IMR-90 (cell line): ENCODE data around the gene CNTN5. TPM values are rescaled to one million over a fixed set of nuclear protein-coding genes. Genes with fewer than 3 reads are reported as not detected.
A peak's percentile ranks its signal among the peaks of the same experiment; 100 is the strongest.

Experiments used
- ATAC-seq: fragments of 200-7000 bp; cut with Tn5 transposase; 2 replicates; pipeline ENCODE4 v1.9.1; 2020; ENCODE audit warnings: low read depth, mild to moderate bottlenecking, moderate library complexity
- BruUV-seq: library from RNA; stranded (reverse); fragments of 400-500 nt; replicated peaks from 2 replicates; lab custom pipeline; 2021; lab: Mats Ljungman, UMichigan
- CTCF ChIA-PET: fragments of 300-600 bp; formaldehyde crosslinking; extraction: SDS; loops from one replicate; lab custom pipeline; 2021; ENCODE audit warnings: antibody characterized with exemption; lab: Yijun Ruan, JAX
- POLR2A ChIA-PET: fragments of 300-600 bp; sonication (Branson Sonifier 250); formaldehyde crosslinking; loops from one replicate; lab custom pipeline; 2022; ENCODE audit warnings: antibody characterized with exemption; ENCODE audit not compliant: unreplicated experiment; lab: Charles Lee
- DNase-seq: peaks from one replicate; pipeline ENCODE4 v3.0.0; 2013
- H2AFZ ChIP-seq: replicated peaks from 2 replicates; pipeline ENCODE3; 2013; ENCODE audit warnings: low read length, mild to moderate bottlenecking; ENCODE audit not compliant: poor library complexity
- H2AK5ac ChIP-seq: 2 replicates; pipeline ENCODE4 v1.6.1; 2013; ENCODE audit warnings: low read depth, low read length, inconsistent platforms
- H2AK9ac ChIP-seq: replicated peaks from 2 replicates; pipeline ENCODE3; 2013; ENCODE audit warnings: mild to moderate bottlenecking, low read depth, low read length, moderate library complexity; ENCODE audit not compliant: poor library complexity
- H2BK120ac ChIP-seq: 2 replicates; pipeline ENCODE4 v1.6.1; 2013; ENCODE audit warnings: low read depth, low read length, inconsistent platforms
- H2BK15ac ChIP-seq: 3 replicates; pipeline ENCODE4 v1.6.1; 2013; ENCODE audit warnings: low read depth, low read length, inconsistent platforms
- H2BK20ac ChIP-seq: 2 replicates; pipeline ENCODE4 v1.6.1; 2013; ENCODE audit warnings: low read depth, mild to moderate bottlenecking, inconsistent platforms, low read length, moderate library complexity
- H2BK5ac ChIP-seq: 2 replicates; pipeline ENCODE4 v1.6.1; 2013; ENCODE audit warnings: mild to moderate bottlenecking, low read depth, low read length, inconsistent platforms; ENCODE audit not compliant: poor library complexity, severe bottlenecking
- H3K14ac ChIP-seq: replicated peaks from 2 replicates; pipeline ENCODE4 v1.6.1; 2013; ENCODE audit warnings: low read depth, low read length, inconsistent platforms
- H3K18ac ChIP-seq: 2 replicates; pipeline ENCODE4 v1.6.1; 2013; ENCODE audit warnings: low read depth, low read length, control low read depth
- H3K23ac ChIP-seq: 2 replicates; pipeline ENCODE4 v1.6.1; 2013; ENCODE audit warnings: low read depth, low read length, inconsistent platforms
- H3K27ac ChIP-seq: 2 replicates; pipeline ENCODE4 v1.5.1; 2013; ENCODE audit warnings: mild to moderate bottlenecking, control low read depth, low read length; ENCODE audit not compliant: insufficient read depth
- H3K27me3 ChIP-seq: 2 replicates; pipeline ENCODE4 v1.6.1; 2013; ENCODE audit warnings: low read length; ENCODE audit not compliant: control insufficient read depth, insufficient read depth
- H3K36me3 ChIP-seq: 2 replicates; pipeline ENCODE4 v1.6.1; 2013; ENCODE audit warnings: low read length, mixed read lengths; ENCODE audit not compliant: control insufficient read depth, insufficient read depth
- H3K4ac ChIP-seq: 2 replicates; pipeline ENCODE4 v1.6.1; 2013; ENCODE audit warnings: low read depth, low read length, inconsistent platforms
- H3K4me1 ChIP-seq: 2 replicates; pipeline ENCODE4 v1.6.1; 2013; ENCODE audit warnings: low read length, mixed read lengths; ENCODE audit not compliant: control insufficient read depth, insufficient read depth
- H3K4me2 ChIP-seq: 2 replicates; pipeline ENCODE4 v1.6.1; 2013; ENCODE audit warnings: low read depth, mild to moderate bottlenecking, control low read depth, low read length, moderate library complexity
- H3K4me3 ChIP-seq: 2 replicates; pipeline ENCODE4 v1.5.1; 2013; ENCODE audit warnings: low read depth, mild to moderate bottlenecking, control low read depth, low read length, moderate library complexity; ENCODE audit not compliant: insufficient read depth
- H3K56ac ChIP-seq: 2 replicates; pipeline ENCODE4 v1.6.1; 2013; ENCODE audit warnings: low read length, inconsistent platforms; ENCODE audit not compliant: insufficient read depth; ENCODE audit errors: extremely low read depth
- H3K79me1 ChIP-seq, 2 experiments: 2 replicates each; pipeline ENCODE4 v1.6.1; 2013; ENCODE audit warnings: low read length in 2 of 2, inconsistent platforms in 1 of 2, low read depth in 1 of 2
- H3K9ac ChIP-seq: 2 replicates; pipeline ENCODE4 v1.6.1; 2013; ENCODE audit warnings: low read depth, low read length, control low read depth
- H3K9me1 ChIP-seq: 2 replicates; pipeline ENCODE4 v1.6.1; 2013; ENCODE audit warnings: low read length, inconsistent platforms; ENCODE audit not compliant: insufficient read depth
- H3K9me3 ChIP-seq: 2 replicates; pipeline ENCODE4 v1.6.1; 2013; ENCODE audit warnings: low read length; ENCODE audit not compliant: control insufficient read depth, insufficient read depth
- H4K20me1 ChIP-seq: 2 replicates; pipeline ENCODE4 v1.6.1; 2013; ENCODE audit warnings: low read length, inconsistent platforms; ENCODE audit not compliant: insufficient read depth
- H4K5ac ChIP-seq: 2 replicates; pipeline ENCODE4 v1.6.1; 2013; ENCODE audit warnings: mild to moderate bottlenecking, low read depth, low read length, control low read depth
- H4K8ac ChIP-seq, 2 experiments: 2 replicates each; pipeline ENCODE4 v1.6.1; 2013; ENCODE audit warnings: low read depth in 2 of 2, low read length in 2 of 2, control low read depth in 1 of 2, inconsistent platforms in 1 of 2
- H4K91ac ChIP-seq: 2 replicates; pipeline ENCODE4 v1.6.1; 2013; ENCODE audit warnings: low read depth, low read length, inconsistent platforms; ENCODE audit not compliant: insufficient read depth
- CHD1 ChIP-seq: IDR thresholded peaks from 2 replicates; pipeline ENCODE4 v1.6.1; 2012; ENCODE audit warnings: low read depth, low read length, improper control_type of control experiment
- RFX5 ChIP-seq: IDR thresholded peaks from 2 replicates; pipeline ENCODE4 v1.8.0; 2012; ENCODE audit warnings: low read depth, mild to moderate bottlenecking, low read length, moderate library complexity
- WGBS, 2 experiments: methylation state at CpG; one replicate each; pipeline versions ENCODE4 v1.1.5 to v1.1.7; 2013; ENCODE audit warnings: missing lambda C conversion rate in 2 of 2; ENCODE audit not compliant: insufficient read length in 1 of 2; ENCODE audit errors: extremely low coverage in 2 of 2; 5-methylcytosine and 5-hydroxymethylcytosine counted together
- dilution Hi-C: fragments of 300-500 bp; cut with HindIII; formaldehyde crosslinking; loops from one replicate; pipeline ENCODE4 v1.14.3; 2018; ENCODE audit warnings: low sequenced_read_pairs; ENCODE audit not compliant: unreplicated experiment
- in situ Hi-C: fragments of 300-500 bp; cut with MboI; formaldehyde crosslinking; loops from 3 replicates; pipeline ENCODE4 v1.14.3; 2019; ENCODE audit warnings: low sequenced_read_pairs, inconsistent platforms, mixed read lengths
- intact Hi-C: fragments of 100-400 bp; cut with micrococcal nuclease; formaldehyde crosslinking; loops from 2 replicates; pipeline ENCODE4 v1.10.0; 2022
- polyA plus RNA-seq, 3 experiments: library from polyadenylated mRNA; depleted of rRNA; stranded (reverse); fragments of >200 nt; gene quantifications; 2 replicates each; pipeline ENCODE4 v1.2.3, GENCODE V29; 2012; ENCODE audit warnings: low replicate concordance in 1 of 3
- total RNA-seq: library from RNA; depleted of rRNA; stranded (reverse); fragments of >200 nt; gene quantifications from 2 replicates; pipeline ENCODE4 v1.2.3, GENCODE V29; 2012

Gene CNTN5
- total and polyA plus RNA-seq, 2 of the 4 experiments (the other 2 are of a cell fraction), result not detected

- Histone ChIP-seq H2BK120ac (no peak overlapping the region), H2BK5ac (no peak overlapping the region), H3K4me2 (no peak overlapping the region), H2AFZ (no peak overlapping the region), H3K56ac (no peak overlapping the region), H3K14ac (no peak overlapping the region), H2BK15ac (no peak overlapping the region), H4K8ac (no peak overlapping the region), H4K20me1 (no peaks in the 10 kb centered on the region), H3K27ac (no peak overlapping the region), H4K91ac (no peak overlapping the region), H2BK20ac (no peak overlapping the region), H4K5ac (no peak overlapping the region), H3K23ac (no peak overlapping the region), H3K4ac (no peak overlapping the region), H3K4me1 (no peaks in the 10 kb centered on the region), H3K9me3 (no peaks in the 10 kb centered on the region), H2AK9ac (no peak overlapping the region), H3K9ac (no peak overlapping the region), H3K18ac (no peak overlapping the region), H3K36me3 (no peaks in the 10 kb centered on the region), H2AK5ac (no peak overlapping the region), H3K4me3 (no peak overlapping the region), H3K9me1 (no peaks in the 10 kb centered on the region), H3K27me3 (no peaks in the 10 kb centered on the region), H3K79me1 (no peaks in the 10 kb centered on the region)
- CTCF ChIA-PET, result interaction anchor here (0.6 kb wide), 1 partner anchor 137 kb away, joined by 3 read pairs; no protein-coding TSS in a partner anchor
- intact Hi-C loops (no loop called here), dilution Hi-C loops (no loop called here), in situ Hi-C loops (no loop called here)
- DNase-seq (peak; percentile 12), ATAC-seq (peak; percentile 71)
- TF ChIP-seq RFX5 (no peak), CHD1 (no peak)
- no CpG with 5 or more reads among the region's 1 CpG for WGBS, 2 experiments
- POLR2A ChIA-PET, result no interaction called here
- BruUV-seq, result no TSS peak
These were observed 350.5 kb downstream of the CNTN5 start for GRCh38 chr11:99371257-99371656.
